GM18870 (cell line): ENCODE results near the gene ME1.
"Not testable (repeated sequence)": the region's sequence is repeated elsewhere in the genome, so short reads cannot be mapped to it uniquely, and the experiment has no call there.

Experiments
- ATAC-seq: cut with Tn5 transposase; IDR thresholded peaks from one replicate; pipeline ENCODE4 v1.9.1; 2021; ENCODE audit warnings: moderate library complexity; ENCODE audit not compliant: unreplicated experiment

Gene ME1

GRCh38 chr6:83430611-83431544, at the start of gene ME1:
TSS of gene ME1 (minus strand) at chr6:83431051. CDS start at chr6:83430954, 97 bp downstream.
- peak; percentile 51 for ATAC-seq

GRCh38 chr6:83480470-83480869, 49.6 kb upstream of the ME1 start:
- no peak for ATAC-seq

GRCh38 chr6:83479389-83479788, 48.5 kb upstream of the ME1 start:
- no peak for ATAC-seq

GRCh38 chr6:83476971-83477370, 46.1 kb upstream of the ME1 start:
- ATAC-seq: no peak

- no peak for ATAC-seq
These were observed 43.5 kb upstream of the ME1 start for GRCh38 chr6:83474309-83474708.

GRCh38 chr6:83472767-83473166, 41.9 kb upstream of the ME1 start:
- ATAC-seq: no peak

- no peak for ATAC-seq
These were observed 39.7 kb upstream of the ME1 start for GRCh38 chr6:83470587-83470986.

GRCh38 chr6:83470001-83470400, 39.1 kb upstream of the ME1 start:
- no peak for ATAC-seq

GRCh38 chr6:83467620-83468036, 36.8 kb upstream of the ME1 start:
- ATAC-seq: no peak

GRCh38 chr6:83466328-83466727, 35.5 kb upstream of the ME1 start:
- no peak for ATAC-seq

- no peak for ATAC-seq
These were observed 33.7 kb upstream of the ME1 start for GRCh38 chr6:83464381-83465140.

GRCh38 chr6:83463886-83464285, 33.0 kb upstream of the ME1 start:
- no peak for ATAC-seq

GRCh38 chr6:83462524-83462923, 31.7 kb upstream of the ME1 start:
- ATAC-seq: no peak

- ATAC-seq: no peak
These were observed 30.6 kb upstream of the ME1 start for GRCh38 chr6:83461438-83461837.

GRCh38 chr6:83459663-83460062, 28.8 kb upstream of the ME1 start:
- ATAC-seq: no peak

GRCh38 chr6:83450015-83450414, 19.2 kb upstream of the ME1 start:
- ATAC-seq: not testable (repeated sequence)

GRCh38 chr6:83444086-83444699, 13.3 kb upstream of the ME1 start:
- not testable (repeated sequence) for ATAC-seq

- ATAC-seq: no peak
These were observed 12.7 kb upstream of the ME1 start for GRCh38 chr6:83443516-83443915.

- no peak for ATAC-seq
These were observed 11.9 kb upstream of the ME1 start for GRCh38 chr6:83442752-83443151.

- no peak for ATAC-seq
These were observed 8.3 kb upstream of the ME1 start for GRCh38 chr6:83439201-83439600.

GRCh38 chr6:83436674-83437073, 5.8 kb upstream of the ME1 start:
- no peak for ATAC-seq

GRCh38 chr6:83433177-83433576, 2.3 kb upstream of the ME1 start:
- no peak for ATAC-seq
